ENCODE data around the gene MCC. TPM values are rescaled to one million over a fixed set of nuclear protein-coding genes. Genes with fewer than 3 reads are reported as not detected.

MCC gene
- total and polyA plus RNA-seq, 9 donors: 29.8 to 262 (median 108) TPM

DNA sequence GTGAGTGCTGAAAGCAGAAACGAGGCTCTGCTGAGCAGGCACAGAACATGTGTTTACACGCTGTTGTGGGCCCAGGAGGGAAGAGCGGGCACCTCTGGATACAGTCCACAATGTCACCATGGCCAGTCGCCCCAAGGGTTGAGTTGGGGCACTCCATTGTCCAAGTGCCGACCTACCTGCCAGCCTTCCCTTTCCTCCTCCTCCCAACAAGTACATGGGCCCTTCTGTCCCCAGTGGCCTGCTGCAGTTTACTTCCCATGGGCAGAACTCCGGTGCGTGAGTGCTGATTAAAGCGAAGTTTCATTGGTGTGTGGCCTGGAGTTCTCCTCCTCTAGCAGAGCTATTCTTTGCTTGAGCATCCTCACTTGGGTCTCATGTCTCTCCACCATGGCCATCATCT lies 461.2 kb downstream of the MCC start:
- H3K27ac ChIP-seq: no peak overlapping the region
- H3K4me1 ChIP-seq (ENCODE audit: insufficient read depth): no peaks in the 10 kb centered on the region
- H3K4me3 ChIP-seq: no peak overlapping the region
- TF ChIP-seq EP300 (IDR thresholded peaks at IDR 0.05) (no peak), POLR2A (IDR thresholded peaks at IDR 0.05) (no peak), CTCF (IDR thresholded peaks at IDR 0.05) (no peak)
- H3K27me3 ChIP-seq: no peaks in the 10 kb centered on the region
- DNase-seq: no peak
- intact Hi-C loops (cut with DNase I): no loop called here
- WGBS, 3 donors: 80 to 84% (median 81%) methylated on average over 8 of the region's 8 CpGs
- no peaks in the 10 kb centered on the region for H3K9me3 ChIP-seq
- H3K36me3 ChIP-seq: no peaks in the 10 kb centered on the region

GRCh38 chr5:113026211-113026610 lies 462.0 kb downstream of the MCC start:
- intact Hi-C loops (cut with DNase I): no loop called here
- DNase-seq: no peak

DNA sequence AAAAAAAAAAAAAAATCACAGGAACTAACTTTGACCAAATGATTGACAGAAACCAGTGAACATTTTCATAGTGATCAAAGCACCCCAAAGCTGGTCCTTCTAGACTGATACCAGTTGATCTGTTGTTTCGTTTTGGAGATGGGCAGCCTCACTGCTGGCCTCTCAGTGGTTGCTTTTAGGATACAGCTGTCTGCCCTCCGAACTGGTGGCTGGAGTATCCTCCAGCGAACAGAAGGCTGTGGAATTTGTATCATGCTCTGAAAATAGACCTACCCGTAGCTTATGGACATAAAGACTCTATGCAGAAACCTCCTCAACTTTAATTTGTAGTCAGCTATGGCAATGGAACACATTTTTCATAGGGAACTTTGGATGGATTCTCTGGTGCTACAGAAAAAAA lies 462.7 kb downstream of the MCC start:
- no peaks in the 10 kb centered on the region for H3K27me3 ChIP-seq
- intact Hi-C loops (cut with DNase I): no loop called here
- no peak overlapping the region for H3K4me3 ChIP-seq
- no peak for DNase-seq
- no peak overlapping the region for H3K27ac ChIP-seq
- TF ChIP-seq CTCF (IDR thresholded peaks at IDR 0.05) (no peak), POLR2A (IDR thresholded peaks at IDR 0.05) (no peak), EP300 (IDR thresholded peaks at IDR 0.05) (no peak)
- no peaks in the 10 kb centered on the region for H3K4me1 ChIP-seq (ENCODE audit: insufficient read depth)
- no peaks in the 10 kb centered on the region for H3K36me3 ChIP-seq
- 78 to 85% (median 84%) methylated on average over 4 of the region's 4 CpGs for WGBS, 3 donors
- H3K9me3 ChIP-seq: no peaks in the 10 kb centered on the region

More at GRCh38 chr5:113026211-113026610, 462.0 kb downstream of the MCC start:
- no peaks in the 10 kb centered on the region for H3K27me3 ChIP-seq
- H3K27ac ChIP-seq: no peak overlapping the region
- no peaks in the 10 kb centered on the region for H3K4me1 ChIP-seq (ENCODE audit: insufficient read depth)
- no peak overlapping the region for H3K4me3 ChIP-seq
- no peaks in the 10 kb centered on the region for H3K9me3 ChIP-seq
- H3K36me3 ChIP-seq: no peaks in the 10 kb centered on the region
- TF ChIP-seq POLR2A (IDR thresholded peaks at IDR 0.05) (no peak), CTCF (IDR thresholded peaks at IDR 0.05) (no peak), EP300 (IDR thresholded peaks at IDR 0.05) (no peak)
- 89 to 92% (median 91%) methylated on average over 4 of the region's 4 CpGs for WGBS, 3 donors

DNA sequence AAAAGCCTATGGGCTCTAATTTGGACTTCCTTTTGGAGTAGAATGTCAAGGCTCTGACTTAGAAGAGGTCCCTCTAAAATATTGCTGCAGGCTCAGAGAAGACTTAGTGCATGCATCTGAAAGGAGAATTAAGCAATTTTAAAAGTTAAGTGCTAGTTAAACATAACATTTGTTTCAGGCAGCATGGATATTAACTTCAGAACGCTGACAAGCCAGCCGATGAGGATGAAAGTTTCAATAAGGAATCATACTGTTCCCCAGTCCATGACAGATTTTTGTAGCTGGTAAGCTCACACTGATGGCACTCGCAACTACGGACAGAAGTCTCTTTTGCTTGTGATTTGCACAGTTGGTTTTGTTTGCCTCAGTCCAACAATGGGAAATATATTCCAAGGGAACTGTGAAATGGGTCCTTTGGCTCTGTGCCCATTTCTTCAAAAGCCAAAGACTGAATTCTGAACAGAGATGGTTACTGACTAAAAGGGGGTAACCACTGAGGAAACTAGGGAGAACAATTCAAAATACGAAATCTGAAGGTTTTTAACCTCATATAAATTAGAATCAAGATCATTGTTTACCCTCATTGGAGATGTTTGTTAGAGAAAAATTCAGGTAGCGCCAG lies 464.1 kb downstream of the MCC start:
- intact Hi-C loops (cut with DNase I): no loop called here
- Histone ChIP-seq H3K27ac (no peak overlapping the region), H3K36me3 (no peaks in the 10 kb centered on the region), H3K4me3 (no peak overlapping the region), H3K4me1 (ENCODE audit: insufficient read depth) (no peaks in the 10 kb centered on the region), H3K9me3 (no peaks in the 10 kb centered on the region), H3K27me3 (no peaks in the 10 kb centered on the region)
- TF ChIP-seq POLR2A (IDR thresholded peaks at IDR 0.05): no peak
- no peak for TF ChIP-seq EP300 (IDR thresholded peaks at IDR 0.05)
- TF ChIP-seq CTCF (IDR thresholded peaks at IDR 0.05): no peak
- DNase-seq: no peak
- WGBS, 3 donors: 63 to 73% (median 72%) methylated on average over 6 of the region's 6 CpGs

Measured in ovary (tissue), 9 donors.